KMS-11 (cell line): ENCODE results near the gene MMP12.
"Not testable (repeated sequence)": the region's sequence is repeated elsewhere in the genome, so short reads cannot be mapped to it uniquely, and the experiment has no call there.

Experiments used
- H2AFZ ChIP-seq: fragments of 200-600 bp; sonication (generic); 2 replicates; pipeline ENCODE4 v1.6.1; 2016; ENCODE audit warnings: antibody characterized with exemption, mixed run types, low read depth
- H3K27ac ChIP-seq: fragments of 200-600 bp; sonication (generic); 2 replicates; pipeline ENCODE4 v1.6.1; 2016; ENCODE audit warnings: mild to moderate bottlenecking, mixed run types
- H3K27me3 ChIP-seq: fragments of 200-600 bp; sonication (generic); 2 replicates; pipeline ENCODE4 v1.6.1; 2017; ENCODE audit warnings: mild to moderate bottlenecking, low read depth, mixed run types, moderate library complexity; ENCODE audit not compliant: insufficient read depth
- H3K36me3 ChIP-seq: fragments of 200-600 bp; sonication (generic); 2 replicates; pipeline ENCODE4 v1.6.1; 2017; ENCODE audit warnings: mild to moderate bottlenecking, mixed run types; ENCODE audit not compliant: insufficient read depth
- H3K4me1 ChIP-seq: fragments of 200-600 bp; sonication (generic); 2 replicates; pipeline ENCODE4 v1.6.1; 2016; ENCODE audit warnings: mild to moderate bottlenecking, low read depth, mixed run types; ENCODE audit not compliant: poor library complexity, severe bottlenecking
- H3K4me2 ChIP-seq: fragments of 200-600 bp; sonication (generic); 2 replicates; pipeline ENCODE4 v1.7.0; 2016; ENCODE audit warnings: mild to moderate bottlenecking, mixed run types
- H3K4me3 ChIP-seq: fragments of 200-600 bp; sonication (generic); IDR thresholded peaks from 2 replicates; pipeline ENCODE4 v1.6.1; 2017; ENCODE audit warnings: low read depth, low read length, mixed read lengths; ENCODE audit not compliant: insufficient read depth
- H3K79me2 ChIP-seq: fragments of 200-600 bp; sonication (generic); 2 replicates; pipeline ENCODE4 v1.6.1; 2016; ENCODE audit warnings: low read depth, mixed run types; ENCODE audit not compliant: insufficient read depth
- H3K9ac ChIP-seq: fragments of 200-600 bp; sonication (generic); 2 replicates; pipeline ENCODE4 v1.6.1; 2016; ENCODE audit warnings: mild to moderate bottlenecking, mixed run types
- H4K20me1 ChIP-seq: fragments of 200-600 bp; sonication (generic); 2 replicates; pipeline ENCODE4 v1.6.1; 2016; ENCODE audit warnings: mild to moderate bottlenecking, mixed run types; ENCODE audit not compliant: insufficient read depth
- TF ChIP-seq, protein P1 (sequence below): fragments of 200-600 bp; sonication (generic); conservative IDR thresholded peaks from 2 replicates; pipeline ENCODE4 v1.6.1; 2017; ENCODE audit warnings: low read depth, mild to moderate bottlenecking, antibody characterized with exemption, low read length, moderate library complexity, mixed read lengths

The MMP12 gene

DNA sequence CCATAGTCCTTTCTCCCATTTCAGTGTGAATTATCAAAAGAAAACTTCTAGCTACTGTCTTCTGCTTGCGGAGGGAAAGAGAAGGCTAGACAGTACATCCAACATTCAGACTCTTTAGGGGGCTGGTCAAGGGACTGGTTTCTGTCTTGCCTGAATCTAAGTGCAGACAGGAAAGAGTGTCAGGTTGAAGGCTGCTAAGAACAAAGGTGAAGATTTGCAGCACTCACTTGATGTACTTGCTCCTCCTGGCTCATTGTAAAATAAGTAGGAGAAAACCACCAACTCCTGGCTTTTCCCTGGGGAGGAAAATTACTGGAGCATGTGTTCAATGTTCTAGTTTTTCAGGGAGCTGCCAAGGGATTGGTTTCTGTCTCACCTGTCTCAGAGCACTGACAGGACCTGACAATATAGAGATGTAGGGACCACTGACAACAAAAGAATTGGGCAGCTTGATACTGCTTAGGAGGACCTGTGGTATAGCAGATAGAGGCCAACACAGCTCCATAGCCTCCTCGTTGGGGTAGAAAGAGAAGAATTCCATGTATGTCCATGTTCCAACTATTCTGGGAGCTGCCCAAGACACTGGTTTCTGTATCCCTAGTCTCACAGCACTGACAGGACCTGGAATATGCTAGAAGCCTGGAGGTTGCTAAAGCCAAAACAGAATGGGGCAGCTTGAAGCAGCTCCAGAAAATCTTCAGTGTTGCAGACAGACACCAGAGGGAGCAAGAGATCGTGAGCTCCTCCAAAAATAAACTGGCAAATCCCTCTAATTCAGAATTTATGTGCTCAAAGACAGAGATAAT, 39.7 kb upstream of the MMP12 start:
- TF ChIP-seq, protein P1, sequence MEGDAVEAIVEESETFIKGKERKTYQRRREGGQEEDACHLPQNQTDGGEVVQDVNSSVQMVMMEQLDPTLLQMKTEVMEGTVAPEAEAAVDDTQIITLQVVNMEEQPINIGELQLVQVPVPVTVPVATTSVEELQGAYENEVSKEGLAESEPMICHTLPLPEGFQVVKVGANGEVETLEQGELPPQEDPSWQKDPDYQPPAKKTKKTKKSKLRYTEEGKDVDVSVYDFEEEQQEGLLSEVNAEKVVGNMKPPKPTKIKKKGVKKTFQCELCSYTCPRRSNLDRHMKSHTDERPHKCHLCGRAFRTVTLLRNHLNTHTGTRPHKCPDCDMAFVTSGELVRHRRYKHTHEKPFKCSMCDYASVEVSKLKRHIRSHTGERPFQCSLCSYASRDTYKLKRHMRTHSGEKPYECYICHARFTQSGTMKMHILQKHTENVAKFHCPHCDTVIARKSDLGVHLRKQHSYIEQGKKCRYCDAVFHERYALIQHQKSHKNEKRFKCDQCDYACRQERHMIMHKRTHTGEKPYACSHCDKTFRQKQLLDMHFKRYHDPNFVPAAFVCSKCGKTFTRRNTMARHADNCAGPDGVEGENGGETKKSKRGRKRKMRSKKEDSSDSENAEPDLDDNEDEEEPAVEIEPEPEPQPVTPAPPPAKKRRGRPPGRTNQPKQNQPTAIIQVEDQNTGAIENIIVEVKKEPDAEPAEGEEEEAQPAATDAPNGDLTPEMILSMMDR: peak; percentile 42; the same call in 1 of the 2 replicates
- H3K4me3 ChIP-seq: no peak overlapping the region
- H3K4me1 ChIP-seq: no peaks in the 10 kb centered on the region
- no peaks in the 10 kb centered on the region for H4K20me1 ChIP-seq
- H3K9ac ChIP-seq: no peak overlapping the region
- no peak overlapping the region for H2AFZ ChIP-seq
- no peaks in the 10 kb centered on the region for H3K36me3 ChIP-seq
- no peak overlapping the region for H3K27ac ChIP-seq
- H3K4me2 ChIP-seq: no peak overlapping the region
- H3K79me2 ChIP-seq: no peaks in the 10 kb centered on the region
- no peaks in the 10 kb centered on the region for H3K27me3 ChIP-seq

DNA sequence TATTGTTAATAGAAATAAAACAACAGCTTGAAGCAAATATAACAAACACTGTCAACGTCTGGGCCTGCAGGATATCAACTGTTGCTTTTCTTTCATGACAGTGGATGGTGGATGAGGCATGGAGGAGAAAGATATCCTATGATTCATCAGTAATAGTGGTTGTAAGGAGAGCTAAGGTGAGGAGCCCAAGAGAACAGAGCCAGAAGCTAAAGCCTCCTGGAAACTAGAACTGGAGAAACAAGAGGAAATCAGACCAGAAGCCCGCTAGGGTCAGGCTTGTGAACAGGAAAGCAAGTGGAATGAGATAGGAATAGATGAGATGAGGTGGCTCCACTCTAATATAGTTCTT, 37.7 kb upstream of the MMP12 start:
- Histone ChIP-seq H3K4me2 (no peak overlapping the region), H3K27me3 (no peaks in the 10 kb centered on the region), H3K27ac (no peak overlapping the region), H3K36me3 (no peaks in the 10 kb centered on the region), H3K79me2 (no peaks in the 10 kb centered on the region), H3K4me3 (no peak overlapping the region), H3K9ac (no peak overlapping the region), H3K4me1 (no peaks in the 10 kb centered on the region), H2AFZ (no peak overlapping the region), H4K20me1 (no peaks in the 10 kb centered on the region)
- TF ChIP-seq, protein P1: no peak

DNA sequence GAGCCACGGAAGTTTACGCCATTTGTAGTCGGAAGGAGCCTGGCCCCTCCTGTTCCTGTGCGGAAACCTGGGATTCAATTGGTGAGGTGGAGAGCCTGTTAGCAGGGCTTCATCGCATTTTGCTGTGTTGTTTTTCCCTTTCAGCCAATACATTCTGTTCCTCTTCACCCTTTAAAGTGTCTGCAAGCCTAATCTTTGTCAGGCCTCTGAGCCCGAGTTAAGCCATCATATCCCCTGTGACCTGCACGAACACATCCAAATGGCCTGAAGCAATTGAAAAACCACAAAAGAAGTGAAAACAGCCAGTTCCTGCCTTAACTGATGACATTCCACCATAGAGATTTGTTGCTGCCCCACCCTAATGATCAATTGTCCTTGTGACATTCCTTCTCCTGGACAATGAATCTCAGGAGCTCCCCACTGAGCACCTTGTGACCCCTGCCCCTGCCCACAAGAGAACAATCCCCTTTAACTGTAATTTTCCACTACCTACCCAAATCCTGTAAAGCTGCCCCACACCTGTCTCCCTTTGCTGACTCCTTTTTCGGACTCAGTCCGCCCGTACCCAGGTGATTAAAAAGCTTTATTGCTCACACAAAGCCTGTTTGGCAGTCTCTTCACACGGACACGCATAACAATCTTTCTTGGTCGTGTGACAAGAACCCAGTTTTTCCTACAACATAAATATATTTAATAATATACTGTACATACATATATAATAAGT, 37.1 kb upstream of the MMP12 start:
- Histone ChIP-seq H2AFZ (no peak overlapping the region), H3K9ac (no peak overlapping the region), H3K4me2 (no peak overlapping the region), H3K36me3 (no peaks in the 10 kb centered on the region), H4K20me1 (no peaks in the 10 kb centered on the region), H3K4me3 (no peak overlapping the region), H3K4me1 (no peaks in the 10 kb centered on the region), H3K79me2 (no peaks in the 10 kb centered on the region), H3K27ac (no peak overlapping the region), H3K27me3 (no peaks in the 10 kb centered on the region)
- TF ChIP-seq, protein P1: no peak

DNA sequence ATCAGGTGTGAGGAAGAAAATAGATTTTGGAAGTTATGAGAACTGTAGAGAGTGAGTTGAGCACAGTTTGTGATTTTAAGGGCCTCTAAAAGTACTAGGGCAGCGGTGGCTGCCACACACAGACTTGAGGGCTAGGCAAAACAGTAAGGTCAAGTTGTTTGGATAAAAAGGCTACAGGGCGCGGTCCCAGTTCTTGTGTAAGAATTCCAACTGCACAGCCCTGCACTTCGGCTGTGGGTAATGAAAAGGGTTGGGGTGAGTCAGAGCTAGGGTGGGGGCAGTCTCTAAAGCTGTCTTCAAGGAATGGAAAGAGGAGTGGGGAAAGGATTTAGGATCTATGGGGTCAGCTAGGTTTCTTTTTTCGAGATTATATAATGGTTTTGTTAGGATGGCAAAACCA, 31.1 kb upstream of the MMP12 start:
- not testable (repeated sequence) for H3K4me1 ChIP-seq, H3K4me2 ChIP-seq, H3K9ac ChIP-seq, H2AFZ ChIP-seq, H3K27me3 ChIP-seq, H3K27ac ChIP-seq, H4K20me1 ChIP-seq, H3K4me3 ChIP-seq, H3K79me2 ChIP-seq, H3K36me3 ChIP-seq

DNA sequence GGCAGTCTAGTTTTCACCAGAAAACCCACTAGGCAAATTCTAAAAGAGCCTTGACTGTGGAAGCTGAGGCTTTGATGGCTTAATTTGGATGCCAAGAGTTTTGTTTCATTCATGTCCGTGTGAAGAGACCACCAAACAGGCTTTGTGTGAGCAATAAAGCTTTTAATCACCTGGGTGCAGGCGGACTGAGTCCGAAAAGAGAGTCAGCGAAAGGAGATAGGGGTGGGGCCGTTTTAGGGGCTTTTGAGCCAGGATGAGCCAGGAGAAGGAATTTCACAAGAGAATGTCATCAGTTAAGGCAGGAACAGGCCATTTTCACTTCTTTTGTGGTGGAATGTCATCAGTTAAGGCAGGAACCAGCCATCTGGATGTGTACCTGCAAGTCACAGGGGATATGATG, 29.1 kb upstream of the MMP12 start:
- H3K79me2 ChIP-seq, H3K36me3 ChIP-seq, H3K4me2 ChIP-seq, H2AFZ ChIP-seq, H3K27me3 ChIP-seq, H3K4me1 ChIP-seq, H3K4me3 ChIP-seq, H3K27ac ChIP-seq, H4K20me1 ChIP-seq, H3K9ac ChIP-seq: not testable (repeated sequence)
